ENCODE data around the gene MAPRE3. TPM values are rescaled to one million over a fixed set of nuclear protein-coding genes. Genes with fewer than 3 reads are reported as not detected.

The MAPRE3 gene
- total and polyA plus RNA-seq, 9 of the 15 experiments (the other 6 are each of a cell fraction or from before 2014, with no cell fraction given): 0.70 to 43.2 (median 12.6) TPM

DNA sequence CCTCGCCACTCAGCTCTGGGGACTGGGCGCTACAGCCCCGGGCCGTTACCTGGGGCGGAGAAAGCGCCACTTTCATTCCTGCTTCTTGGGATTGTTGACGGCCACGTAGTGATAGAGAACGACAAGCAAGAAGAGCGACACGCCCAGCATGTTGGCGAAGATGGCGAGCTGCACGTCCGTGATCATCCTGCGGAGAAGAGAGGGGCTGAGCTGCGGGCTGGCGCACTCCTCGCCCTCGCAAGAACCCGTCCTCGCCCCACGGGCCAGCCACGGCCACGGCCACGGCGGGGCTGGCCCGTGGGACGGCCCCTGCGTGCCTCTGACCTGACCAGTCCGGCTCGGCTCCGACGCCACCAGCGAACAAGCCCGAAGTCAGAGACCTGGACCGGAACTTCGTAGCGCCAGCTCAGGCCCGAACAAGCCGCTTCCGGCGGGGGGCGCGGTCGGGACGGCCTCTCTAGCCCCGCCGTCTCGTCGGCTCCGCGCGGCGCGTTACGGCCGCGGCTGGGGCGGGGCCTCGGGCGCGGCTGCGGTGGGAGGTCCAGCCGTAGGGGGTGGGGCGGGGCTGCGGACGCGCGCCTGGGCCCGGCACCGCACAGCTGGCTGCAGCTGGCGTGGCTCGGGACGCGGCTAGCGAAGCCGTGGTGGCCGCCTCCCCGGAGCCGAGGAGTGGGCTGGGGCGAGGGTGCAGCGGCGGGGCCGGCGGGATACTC, 101.0 kb downstream of the MAPRE3 start, which contains the start of gene OST4 (continued):
- TF ChIP-seq FOXK1 (CRISPR knock-in tag; IDR thresholded peaks at IDR 0.05; ENCODE audit: borderline replicate concordance) (peak; percentile 50; the same call in 1 of the 2 replicates), ILF3 (IDR thresholded peaks at IDR 0.05; ENCODE audit: borderline replicate concordance) (no peak), CC2D1A (IDR thresholded peaks at IDR 0.05) (no peak), FOXM1 (IDR thresholded peaks at IDR 0.05; ENCODE audit: low read depth) (no peak), FOXM1 (CRISPR knock-in tag; IDR thresholded peaks at IDR 0.05; ENCODE audit: low read depth) (0 out of 2 replicates have a peak, but pooled peaks have one; percentile 74), EHMT2 (IDR thresholded peaks at IDR 0.05) (no peak), SP2 (IDR thresholded peaks at IDR 0.05; ENCODE audit: extremely low read depth, low read depth, low read length, poor library complexity, severe bottlenecking) (peak; percentile 89), TCF7L2 (IDR thresholded peaks at IDR 0.05; ENCODE audit: low read depth, low read length) (no peak), SUPT5H (IDR thresholded peaks at IDR 0.05) (peak; percentile 84), ILK (tag; IDR thresholded peaks at IDR 0.05; ENCODE audit: borderline replicate concordance, low read depth) (no peak), HNRNPLL (IDR thresholded peaks at IDR 0.05; ENCODE audit: low read depth, low read length, poor library complexity, severe bottlenecking) (no peak), HDAC1 (IDR thresholded peaks at IDR 0.05) (peak in 1 of 2 experiments; percentile 77; a peak in 2 of 4 replicates), ZNF584 (CRISPR knock-in tag; IDR thresholded peaks at IDR 0.05; ENCODE audit: low read depth) (0 out of 2 replicates have a peak, but pooled peaks have one; percentile 44), ESRRB (CRISPR knock-in tag; IDR thresholded peaks at IDR 0.05; ENCODE audit: borderline replicate concordance) (no peak), SRSF7 (optimal IDR thresholded peaks at IDR 0.05; ENCODE audit: low read depth, low read length) (no peak), ZC3H8 (IDR thresholded peaks at IDR 0.05) (no peak), ZFP30 (CRISPR knock-in tag; IDR thresholded peaks at IDR 0.05; ENCODE audit: borderline replicate concordance) (no peak), MTA1 (IDR thresholded peaks at IDR 0.05; ENCODE audit: borderline replicate concordance) (no peak), MED1 (CRISPR knock-in tag; IDR thresholded peaks at IDR 0.05; ENCODE audit: borderline replicate concordance) (no peak), ZNF644 (tag; IDR thresholded peaks at IDR 0.05; ENCODE audit: low read depth) (no peak)
- TF ChIP-seq, protein P1, sequence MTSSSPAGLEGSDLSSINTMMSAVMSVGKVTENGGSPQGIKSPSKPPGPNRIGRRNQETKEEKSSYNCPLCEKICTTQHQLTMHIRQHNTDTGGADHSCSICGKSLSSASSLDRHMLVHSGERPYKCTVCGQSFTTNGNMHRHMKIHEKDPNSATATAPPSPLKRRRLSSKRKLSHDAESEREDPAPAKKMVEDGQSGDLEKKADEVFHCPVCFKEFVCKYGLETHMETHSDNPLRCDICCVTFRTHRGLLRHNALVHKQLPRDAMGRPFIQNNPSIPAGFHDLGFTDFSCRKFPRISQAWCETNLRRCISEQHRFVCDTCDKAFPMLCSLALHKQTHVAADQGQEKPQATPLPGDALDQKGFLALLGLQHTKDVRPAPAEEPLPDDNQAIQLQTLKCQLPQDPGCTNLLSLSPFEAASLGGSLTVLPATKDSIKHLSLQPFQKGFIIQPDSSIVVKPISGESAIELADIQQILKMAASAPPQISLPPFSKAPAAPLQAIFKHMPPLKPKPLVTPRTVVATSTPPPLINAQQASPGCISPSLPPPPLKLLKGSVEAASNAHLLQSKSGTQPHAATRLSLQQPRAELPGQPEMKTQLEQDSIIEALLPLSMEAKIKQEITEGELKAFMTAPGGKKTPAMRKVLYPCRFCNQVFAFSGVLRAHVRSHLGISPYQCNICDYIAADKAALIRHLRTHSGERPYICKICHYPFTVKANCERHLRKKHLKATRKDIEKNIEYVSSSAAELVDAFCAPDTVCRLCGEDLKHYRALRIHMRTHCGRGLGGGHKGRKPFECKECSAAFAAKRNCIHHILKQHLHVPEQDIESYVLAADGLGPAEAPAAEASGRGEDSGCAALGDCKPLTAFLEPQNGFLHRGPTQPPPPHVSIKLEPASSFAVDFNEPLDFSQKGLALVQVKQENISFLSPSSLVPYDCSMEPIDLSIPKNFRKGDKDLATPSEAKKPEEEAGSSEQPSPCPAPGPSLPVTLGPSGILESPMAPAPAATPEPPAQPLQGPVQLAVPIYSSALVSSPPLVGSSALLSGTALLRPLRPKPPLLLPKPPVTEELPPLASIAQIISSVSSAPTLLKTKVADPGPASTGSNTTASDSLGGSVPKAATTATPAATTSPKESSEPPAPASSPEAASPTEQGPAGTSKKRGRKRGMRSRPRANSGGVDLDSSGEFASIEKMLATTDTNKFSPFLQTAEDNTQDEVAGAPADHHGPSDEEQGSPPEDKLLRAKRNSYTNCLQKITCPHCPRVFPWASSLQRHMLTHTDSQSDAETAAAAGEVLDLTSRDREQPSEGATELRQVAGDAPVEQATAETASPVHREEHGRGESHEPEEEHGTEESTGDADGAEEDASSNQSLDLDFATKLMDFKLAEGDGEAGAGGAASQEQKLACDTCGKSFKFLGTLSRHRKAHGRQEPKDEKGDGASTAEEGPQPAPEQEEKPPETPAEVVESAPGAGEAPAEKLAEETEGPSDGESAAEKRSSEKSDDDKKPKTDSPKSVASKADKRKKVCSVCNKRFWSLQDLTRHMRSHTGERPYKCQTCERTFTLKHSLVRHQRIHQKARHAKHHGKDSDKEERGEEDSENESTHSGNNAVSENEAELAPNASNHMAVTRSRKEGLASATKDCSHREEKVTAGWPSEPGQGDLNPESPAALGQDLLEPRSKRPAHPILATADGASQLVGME (CRISPR knock-in tag; IDR thresholded peaks at IDR 0.05): no peak
- TF ChIP-seq, protein P2, sequence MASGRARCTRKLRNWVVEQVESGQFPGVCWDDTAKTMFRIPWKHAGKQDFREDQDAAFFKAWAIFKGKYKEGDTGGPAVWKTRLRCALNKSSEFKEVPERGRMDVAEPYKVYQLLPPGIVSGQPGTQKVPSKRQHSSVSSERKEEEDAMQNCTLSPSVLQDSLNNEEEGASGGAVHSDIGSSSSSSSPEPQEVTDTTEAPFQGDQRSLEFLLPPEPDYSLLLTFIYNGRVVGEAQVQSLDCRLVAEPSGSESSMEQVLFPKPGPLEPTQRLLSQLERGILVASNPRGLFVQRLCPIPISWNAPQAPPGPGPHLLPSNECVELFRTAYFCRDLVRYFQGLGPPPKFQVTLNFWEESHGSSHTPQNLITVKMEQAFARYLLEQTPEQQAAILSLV (tag; IDR thresholded peaks at IDR 0.05): no peak

Data from K562 (cell line).